T-helper 22 cell (primary cell): ENCODE results near the gene POLD2.
A peak's percentile ranks its signal among the peaks of the same experiment; 100 is the strongest.

ENCODE experiments used
- DNase-seq: peaks from one replicate; pipeline ENCODE4 v3.0.0-alpha.2; 2020; ENCODE audit warnings: low read depth

Gene POLD2

DNA sequence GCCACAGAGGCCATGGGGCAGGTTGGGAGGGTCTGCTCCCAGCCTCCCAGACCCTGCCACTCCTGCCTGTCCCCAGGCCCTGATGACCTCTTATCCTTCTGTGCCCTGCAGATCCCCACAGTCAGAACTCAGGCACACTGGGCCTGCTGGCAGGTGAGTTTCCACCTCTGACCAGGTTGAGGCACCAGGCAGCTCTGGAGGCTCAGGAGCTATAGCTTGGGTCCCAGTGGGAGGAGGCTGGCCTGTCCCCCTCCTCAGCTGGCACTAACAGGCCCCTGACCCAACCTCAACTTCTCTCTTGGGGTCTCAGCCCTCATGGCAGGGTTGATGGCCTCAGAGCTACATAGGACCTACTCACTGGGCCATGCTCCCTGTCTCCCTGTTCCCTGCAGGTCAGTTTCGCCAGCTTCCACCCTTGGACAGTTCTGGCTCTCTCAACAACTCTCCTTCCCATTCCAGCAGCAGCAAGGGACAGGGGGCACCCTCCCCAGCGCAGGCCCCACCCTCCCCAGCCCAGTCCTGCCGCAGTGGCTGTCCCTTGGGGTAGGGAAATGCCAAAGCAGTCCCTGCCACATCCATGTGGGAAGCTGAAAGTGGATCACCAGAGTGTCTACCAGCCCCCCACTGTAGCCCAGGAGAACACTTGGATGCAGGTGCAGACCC, 21.9 kb downstream of the POLD2 start:
- no peak for DNase-seq

GRCh38 chr7:44100458-44101302, 22.7 kb downstream of the POLD2 start:
- no peak for DNase-seq

DNA sequence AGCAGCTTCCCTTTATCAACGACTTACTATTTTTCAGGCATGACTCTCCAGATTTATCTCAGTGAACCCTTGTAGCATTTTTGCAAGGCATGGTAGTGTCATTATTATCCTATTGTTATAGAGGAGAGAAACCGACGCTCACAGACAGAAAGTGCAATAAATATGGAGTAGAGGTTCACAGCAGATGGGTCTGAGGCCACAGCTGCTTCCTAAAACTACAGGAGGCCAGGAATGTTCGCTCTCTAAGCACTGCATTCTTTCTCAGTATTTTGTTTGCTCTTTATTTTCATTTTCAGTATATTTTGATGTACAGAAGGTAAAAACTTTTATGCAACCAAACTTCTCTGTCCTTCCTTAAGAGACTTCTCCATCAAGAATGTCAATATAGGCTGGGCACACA, 23.7 kb downstream of the POLD2 start:
- no peak for DNase-seq

DNA sequence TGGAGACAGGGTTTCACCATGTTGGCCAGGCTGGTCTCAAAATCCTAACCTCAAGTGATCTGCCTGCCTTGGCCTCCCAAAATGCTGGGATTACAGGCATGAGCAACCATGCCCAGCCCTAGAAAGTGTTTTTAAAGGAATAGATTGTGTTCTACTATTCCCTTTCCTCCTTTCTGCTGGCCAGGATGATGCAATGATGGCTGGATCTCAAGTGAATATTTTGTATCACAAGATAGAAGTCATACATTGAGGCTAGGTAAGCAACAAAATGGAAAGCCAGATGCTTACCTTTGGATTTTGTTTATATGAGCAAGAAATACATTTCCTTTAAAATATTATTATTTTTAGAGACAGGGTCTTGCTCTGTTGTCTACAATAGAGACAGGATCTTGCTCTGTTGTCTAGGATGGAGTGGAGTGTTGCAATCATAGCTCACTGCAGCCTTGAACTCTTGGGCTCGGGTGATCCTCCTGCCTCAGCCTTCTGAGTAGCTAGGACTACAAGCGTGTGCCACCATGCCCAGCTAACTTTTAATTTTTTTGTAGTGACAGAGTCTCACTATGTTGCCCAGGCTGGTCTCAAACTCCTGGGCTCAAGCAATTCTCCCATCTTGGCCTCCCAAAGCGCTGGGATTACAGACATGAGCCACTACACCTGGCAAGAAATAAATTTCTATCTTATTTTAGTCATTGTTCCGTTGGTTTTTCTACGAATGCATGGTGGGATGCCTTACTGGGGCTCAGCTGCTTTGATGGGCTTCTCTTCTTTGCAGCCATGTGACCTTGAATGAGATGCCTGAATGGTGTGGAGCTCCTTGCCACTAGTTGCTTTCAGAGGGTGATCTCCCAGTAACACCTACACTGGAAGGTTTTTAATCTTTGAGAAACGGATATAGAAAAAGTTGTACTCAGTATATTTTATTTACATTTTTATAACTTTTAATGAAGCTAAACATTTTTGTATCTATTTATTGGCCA, 25.0 kb downstream of the POLD2 start:
- no peak for DNase-seq

DNA sequence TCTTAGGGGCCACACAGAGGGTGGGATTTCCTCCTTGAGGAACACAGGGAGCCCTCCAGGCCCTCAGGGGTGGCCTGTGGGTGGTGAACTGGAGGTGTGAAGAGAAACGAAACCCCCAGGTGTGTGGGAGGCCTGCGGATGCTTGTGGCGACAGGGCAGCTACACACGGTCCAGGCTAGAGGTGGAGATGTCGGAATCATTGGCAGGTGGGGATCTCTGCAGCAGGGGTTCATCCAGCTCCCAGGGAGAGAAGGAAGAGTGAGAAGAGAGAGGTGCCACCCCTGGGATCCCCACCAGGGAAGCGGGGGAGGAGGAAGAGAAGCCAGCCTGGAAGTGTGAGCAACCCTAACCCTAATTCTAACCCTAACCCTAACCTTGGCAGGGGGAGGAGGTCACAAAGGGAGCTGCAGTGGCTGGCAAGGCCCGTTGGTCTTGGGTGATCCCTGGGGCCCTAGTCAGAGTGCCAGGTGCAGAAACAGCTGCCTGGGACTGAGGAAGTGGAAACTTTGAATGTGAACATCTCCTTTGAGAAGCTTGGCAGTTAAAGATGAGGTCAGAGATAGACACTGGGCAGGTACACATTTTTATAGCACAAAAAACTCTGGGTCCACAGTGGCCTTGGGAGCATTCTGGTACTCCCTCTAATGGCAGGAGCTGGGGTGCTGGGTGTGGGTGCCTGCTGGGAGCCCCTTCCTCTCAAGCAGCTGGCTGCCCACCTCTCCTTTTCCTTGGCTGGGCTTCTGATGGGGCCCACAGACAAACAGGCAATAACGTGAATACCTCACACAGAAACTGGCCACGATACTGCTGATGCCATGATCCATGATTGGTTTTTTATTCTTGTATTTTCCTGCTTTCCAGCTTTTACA, 26.1 kb downstream of the POLD2 start:
- no peak for DNase-seq

DNA sequence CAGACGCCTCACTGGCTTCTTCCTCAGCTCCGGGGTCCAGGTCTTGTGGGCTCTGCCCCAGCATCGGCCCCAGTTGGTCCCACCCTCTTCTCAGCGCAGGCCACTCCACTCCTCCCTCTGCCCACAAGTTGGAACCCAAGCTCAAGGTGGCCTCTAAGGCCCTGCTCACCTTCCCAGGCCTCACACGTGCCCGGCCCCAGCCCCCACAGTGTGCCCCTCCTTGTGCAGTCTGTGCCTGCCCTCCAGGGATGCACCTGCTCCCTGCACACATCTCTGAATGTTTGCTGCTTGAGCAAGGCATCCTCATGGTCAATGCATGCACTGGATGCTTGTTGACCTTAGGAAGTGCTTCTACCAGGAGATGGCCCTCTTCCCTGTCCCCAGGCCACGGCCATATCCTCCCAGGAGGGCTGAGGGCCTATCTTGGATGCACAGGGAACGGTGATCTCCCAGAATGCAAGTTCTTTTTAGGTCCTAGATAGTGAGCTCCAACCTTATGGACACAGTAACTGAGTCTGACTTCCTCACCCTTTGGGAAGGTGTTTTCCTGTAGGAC, 26.9 kb downstream of the POLD2 start:
- no peak for DNase-seq

GRCh38 chr7:44095781-44096180, 27.6 kb downstream of the POLD2 start:
- no peak for DNase-seq

DNA sequence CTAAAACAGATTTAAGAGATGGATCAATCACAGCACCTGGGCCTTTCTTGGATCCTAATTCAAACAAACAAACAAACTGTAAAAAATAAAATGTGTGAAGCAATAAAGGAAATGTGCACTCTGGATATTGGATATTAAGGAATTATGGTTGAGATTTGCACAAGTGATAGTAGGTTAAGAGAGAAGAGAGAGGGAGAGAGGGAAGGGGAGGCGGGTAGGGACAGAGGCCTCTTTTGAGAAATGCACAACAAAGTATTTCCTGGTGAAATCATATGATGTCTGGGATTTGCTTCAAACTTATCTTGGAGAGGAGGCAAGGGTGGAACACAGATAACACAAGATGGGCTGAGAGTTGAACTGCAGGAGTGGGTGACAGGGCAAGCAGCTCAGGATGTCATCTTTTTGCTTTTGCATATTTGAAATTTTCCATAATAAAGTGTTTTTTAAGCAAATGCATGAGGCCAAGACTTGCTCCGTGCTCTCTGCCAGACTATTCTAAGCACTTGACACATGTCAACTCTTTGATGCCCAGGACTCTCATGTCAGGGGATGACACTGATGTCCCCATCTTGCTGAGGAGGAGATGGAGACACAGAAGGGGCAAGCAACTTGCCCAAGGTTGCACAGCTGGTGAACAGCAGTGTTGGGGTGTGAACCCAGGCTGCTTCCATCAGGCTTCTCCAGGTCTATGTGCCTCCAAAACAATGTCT, 28.3 kb downstream of the POLD2 start:
- no peak for DNase-seq

GRCh38 chr7:44094365-44094764, 29.0 kb downstream of the POLD2 start:
- DNase-seq: no peak

- DNase-seq: no peak
Observed at GRCh38 chr7:44093102-44093641, 30.2 kb downstream of the POLD2 start.

- no peak for DNase-seq
Observed at GRCh38 chr7:44087911-44088838, 35.2 kb downstream of the POLD2 start.

GRCh38 chr7:44086627-44087026, 36.7 kb downstream of the POLD2 start:
- DNase-seq: no peak

DNA sequence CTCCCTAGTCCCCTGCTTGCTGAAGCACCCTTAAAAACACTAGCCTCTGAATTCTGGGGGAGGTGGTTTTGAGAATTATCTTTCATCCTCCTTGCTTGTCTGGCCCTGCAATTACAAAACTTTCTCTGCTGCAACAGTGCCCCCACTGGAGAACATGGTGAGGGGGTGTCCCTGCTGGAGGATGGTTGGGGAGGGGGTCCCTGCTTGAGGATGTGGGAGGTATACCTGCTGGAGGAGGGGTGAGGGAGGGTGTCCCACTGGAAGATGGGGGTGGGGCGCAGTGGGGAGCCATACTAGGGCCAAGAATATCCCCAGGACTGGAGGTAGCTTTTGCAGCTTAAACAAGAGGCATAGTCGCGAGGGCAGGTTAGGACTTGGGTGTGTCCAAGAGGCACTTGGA, 37.8 kb downstream of the POLD2 start:
- DNase-seq: no peak

DNA sequence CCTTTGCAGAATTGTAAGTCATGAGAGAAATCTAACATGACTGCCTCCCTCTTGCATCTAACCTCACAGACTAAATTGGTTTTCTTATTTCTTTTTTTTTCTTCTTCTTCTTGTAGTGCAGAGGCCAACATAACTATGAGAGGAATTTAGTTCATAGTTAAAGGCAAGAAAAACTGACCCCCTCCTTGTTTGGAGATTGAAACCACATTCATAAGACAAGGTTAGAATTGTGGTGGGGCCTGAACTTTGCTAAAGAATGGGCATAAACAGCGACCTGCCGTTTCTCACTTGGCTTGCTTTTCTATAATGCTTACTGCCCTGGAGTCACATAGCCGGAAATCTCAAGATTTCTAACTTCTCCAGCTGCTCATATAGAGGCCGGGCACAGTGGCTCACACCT, 38.6 kb downstream of the POLD2 start:
- DNase-seq: no peak

- DNase-seq: no peak
Observed at GRCh38 chr7:44083796-44084195, 39.6 kb downstream of the POLD2 start.

DNA sequence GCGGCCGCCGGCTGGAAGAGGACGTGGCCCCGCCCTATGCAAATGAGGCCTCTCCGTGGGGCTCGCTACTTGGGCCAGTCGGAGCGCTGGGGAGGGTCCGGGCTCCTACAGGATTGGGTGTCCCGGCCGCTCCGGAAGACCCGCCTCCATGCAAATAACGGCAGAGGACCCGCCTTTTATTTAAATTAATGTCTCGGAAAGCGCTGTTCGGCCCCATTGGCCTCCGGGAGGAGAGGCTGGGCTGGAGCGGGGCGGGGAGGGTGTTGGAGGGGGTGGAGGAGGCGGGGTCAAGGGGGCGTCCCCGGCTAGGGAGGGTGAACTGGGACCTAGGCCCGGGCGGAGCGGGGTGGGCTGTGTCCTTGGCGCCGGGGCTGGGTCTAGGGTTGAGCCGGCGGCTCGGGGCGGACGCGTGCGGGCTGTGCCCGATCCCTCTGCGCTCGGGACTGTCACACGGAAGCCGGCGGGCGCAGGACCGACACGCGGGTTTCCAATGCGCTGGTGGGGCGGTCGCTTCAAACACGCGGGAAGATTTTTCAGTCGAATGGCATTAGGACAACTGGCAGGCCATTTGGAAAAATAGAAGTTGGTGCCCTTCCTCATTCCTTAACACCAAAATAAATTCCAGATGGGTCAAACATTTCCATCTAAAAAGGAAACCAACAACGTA, 40.7 kb downstream of the POLD2 start:
- DNase-seq: peak; percentile 99

DNA sequence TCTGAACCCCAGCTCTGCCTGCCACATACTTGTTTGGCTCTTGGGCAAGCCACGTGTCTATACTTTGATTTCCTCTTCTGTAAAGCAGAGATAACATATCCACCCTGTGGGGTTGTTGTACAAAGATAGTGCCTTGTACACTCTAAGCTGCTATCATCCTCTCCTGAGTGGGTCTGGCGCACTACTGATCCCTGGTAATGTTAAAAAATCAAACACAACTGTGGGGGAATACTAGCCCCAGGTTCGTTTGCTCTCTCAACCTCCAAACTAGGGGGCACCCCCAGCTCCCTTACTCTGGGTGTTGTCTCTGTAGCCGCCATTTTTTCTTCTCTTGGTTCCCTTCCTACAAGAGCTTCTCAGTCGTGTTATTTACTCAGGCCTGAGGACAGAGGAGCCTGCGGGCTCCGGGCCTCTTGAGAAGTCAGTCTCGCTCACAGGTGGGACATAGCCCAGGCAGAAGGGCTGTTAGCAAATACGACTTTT, 42.0 kb downstream of the POLD2 start:
- no peak for DNase-seq

GRCh38 chr7:44080686-44081265, 42.6 kb downstream of the POLD2 start:
- no peak for DNase-seq
